Small intestine (tissue), 7 donors: ENCODE data around the gene MBTD1. TPM values are rescaled to one million over a fixed set of nuclear protein-coding genes. Genes with fewer than 3 reads are reported as not detected.
A peak's percentile ranks its signal among the peaks of the same experiment; 100 is the strongest.
"Not testable (repeated sequence)": the region's sequence is repeated elsewhere in the genome, so short reads cannot be mapped to it uniquely, and the experiment has no call there.

Experiments
- DNase-seq, 2 donors: peaks; one replicate each; pipeline versions ENCODE4 v3.0.0 to v3.0.0-alpha.2; 2013
- FAIRE-seq: peaks from 2 replicates; lab custom pipeline; 2012; peaks lifted over from hg19 to GRCh38; lab: Jason Lieb, UNC
- H3K27ac ChIP-seq, 3 donors: one replicate each; pipeline ENCODE4 v1.5.1; 2013; ENCODE audit warnings: low read length in 2 of 3, mild to moderate bottlenecking in 2 of 3, control low read depth in 1 of 3, inconsistent platforms in 1 of 3, low read depth in 1 of 3, moderate library complexity in 1 of 3
- H3K27me3 ChIP-seq, 3 donors: one replicate each; pipeline ENCODE4 v1.6.1; 2013; ENCODE audit warnings: low read length in 3 of 3, inconsistent platforms in 1 of 3; ENCODE audit not compliant: control insufficient read depth in 3 of 3, insufficient read depth in 3 of 3
- H3K36me3 ChIP-seq, 3 donors: one replicate each; pipeline ENCODE4 v1.6.1; 2013; ENCODE audit warnings: low read length in 3 of 3, inconsistent platforms in 1 of 3, low read depth in 1 of 3, mild to moderate bottlenecking in 1 of 3, moderate library complexity in 1 of 3; ENCODE audit not compliant: control insufficient read depth in 3 of 3, insufficient read depth in 2 of 3
- H3K4me1 ChIP-seq, 3 donors: one replicate each; pipeline ENCODE4 v1.6.1; 2013; ENCODE audit warnings: low read length in 2 of 3, inconsistent platforms in 1 of 3, low read depth in 1 of 3, mild to moderate bottlenecking in 1 of 3, moderate library complexity in 1 of 3; ENCODE audit not compliant: control insufficient read depth in 3 of 3, insufficient read depth in 2 of 3
- H3K4me3 ChIP-seq, 3 donors: one replicate each; pipeline ENCODE4 v1.5.1; 2013; ENCODE audit warnings: low read length in 3 of 3, control low read depth in 1 of 3, inconsistent platforms in 1 of 3, low read depth in 1 of 3, mild to moderate bottlenecking in 1 of 3, moderate library complexity in 1 of 3
- H3K9me3 ChIP-seq, 2 donors: one replicate each; pipeline ENCODE4 v1.6.1; 2013; ENCODE audit warnings: low read depth in 1 of 2, low read length in 1 of 2; ENCODE audit not compliant: control insufficient read depth in 2 of 2, insufficient read depth in 1 of 2
- whole genome bisulfite sequencing, 3 donors: extraction: QIAGEN DNeasy Blood & Tissue Kit; methylation state at CpG; one replicate each; pipeline ENCODE4 v1.1.7; 2013; 5-methylcytosine and 5-hydroxymethylcytosine counted together
- polyA plus RNA-seq, 4 donors: library from polyadenylated mRNA; stranded (reverse) in 3 of 4; unstranded in 1 of 4; fragments of 200-250 nt in 3 of 4; fragments of 120-200 nt in 1 of 4; gene quantifications; one replicate each; pipeline versions ENCODE4 v1.2.1 to v1.2.3, GENCODE V29; 2013
- donor health status: healthy with polysubstance abuse.
- donor health status: control.
- donor health status: control.
- donor health status: Bipolar disorder and iron deficiency.
- donor health status: healthy.

MBTD1 gene
- polyA plus RNA-seq, 4 donors, result 5.7 to 32.9 (median 7.3) TPM

GRCh38 chr17:51279183-51279582 is 19.3 kb upstream of the MBTD1 start:
- H3K27ac ChIP-seq, result no peak overlapping the region

GRCh38 chr17:51275381-51275780 is 15.5 kb upstream of the MBTD1 start:
- Histone ChIP-seq H3K36me3 (peaks cover 8 to 24% (median 19%) of the 10 kb centered on the region in 3 donors), H3K4me3 (no peak overlapping the region), H3K4me1 (no peaks in the 10 kb centered on the region), H3K27ac (no peak overlapping the region), H3K9me3 (no peaks in the 10 kb centered on the region), H3K27me3 (no peaks in the 10 kb centered on the region)
- FAIRE-seq, result no peak
- no peak for DNase-seq
- 86 to 100% (median 96%) methylated on average over 1 of the region's 1 CpG for WGBS, 3 donors

More at GRCh38 chr17:51279183-51279582, 19.3 kb upstream of the MBTD1 start:
- DNase-seq (no peak), FAIRE-seq (no peak)
- Histone ChIP-seq H3K4me1 (no peaks in the 10 kb centered on the region), H3K9me3 (no peaks in the 10 kb centered on the region), H3K4me3 (no peak overlapping the region), H3K27me3 (no peaks in the 10 kb centered on the region), H3K36me3 (peaks cover 8 to 32% (median 20%) of the 10 kb centered on the region in 3 donors)

GRCh38 chr17:51272812-51273211 is 13.0 kb upstream of the MBTD1 start:
- H3K4me1 ChIP-seq, result no peaks in the 10 kb centered on the region

GRCh38 chr17:51270636-51271035 is 10.8 kb upstream of the MBTD1 start:
- FAIRE-seq, result no peak

More at GRCh38 chr17:51272812-51273211, 13.0 kb upstream of the MBTD1 start:
- Histone ChIP-seq H3K27ac (no peak overlapping the region), H3K27me3 (no peaks in the 10 kb centered on the region), H3K4me3 (no peak overlapping the region), H3K9me3 (no peaks in the 10 kb centered on the region), H3K36me3 (peaks cover 6 to 31% (median 16%) of the 10 kb centered on the region in 3 donors)
- no peak for DNase-seq
- no peak for FAIRE-seq
- WGBS, 3 donors, result 91 to 96% (median 96%) methylated on average over 1 of the region's 1 CpG

GRCh38 chr17:51269991-51270390 is 10.1 kb upstream of the MBTD1 start:
- no peak overlapping the region for H3K4me3 ChIP-seq
- H3K4me1 ChIP-seq, result no peaks in the 10 kb centered on the region
- no peaks in the 10 kb centered on the region for H3K9me3 ChIP-seq
- H3K27me3 ChIP-seq, result no peaks in the 10 kb centered on the region
- no peak for FAIRE-seq
- peaks cover 3 to 31% (median 6%) of the 10 kb centered on the region in 3 donors for H3K36me3 ChIP-seq
- H3K27ac ChIP-seq, result no peak overlapping the region
- no peak for DNase-seq
- WGBS, 3 donors, result 94 to 96% (median 94%) methylated on average over 6 of the region's 6 CpGs

More at GRCh38 chr17:51270636-51271035, 10.8 kb upstream of the MBTD1 start:
- Histone ChIP-seq H3K36me3 (peaks cover 3 to 28% (median 6%) of the 10 kb centered on the region in 3 donors), H3K27me3 (no peaks in the 10 kb centered on the region), H3K4me1 (no peaks in the 10 kb centered on the region), H3K4me3 (no peak overlapping the region), H3K27ac (no peak overlapping the region), H3K9me3 (no peaks in the 10 kb centered on the region)
- WGBS, 3 donors, result 61 to 63% (median 62%) methylated on average over 1 of the region's 1 CpG
- no peak for DNase-seq

- H3K4me3 ChIP-seq, H3K4me1 ChIP-seq, H3K27ac ChIP-seq, FAIRE-seq, H3K27me3 ChIP-seq, DNase-seq, H3K9me3 ChIP-seq: not testable (repeated sequence)
- peaks cover 0 to 23% (median 2%) of the 10 kb centered on the region in 3 donors for H3K36me3 ChIP-seq
- WGBS, 3 donors, result 77 to 99% (median 90%) methylated on average over 3 to 4 of the region's 4 CpGs
Measured at GRCh38 chr17:51264466-51264865, 4.6 kb upstream of the MBTD1 start.

GRCh38 chr17:51263006-51263405 is 3.2 kb upstream of the MBTD1 start:
- no peak overlapping the region for H3K27ac ChIP-seq
- no peaks in the 10 kb centered on the region for H3K27me3 ChIP-seq
- peaks cover 0 to 17% (median 0%) of the 10 kb centered on the region in 3 donors for H3K36me3 ChIP-seq
- no peak for DNase-seq
- no peak for FAIRE-seq
- no peaks in the 10 kb centered on the region for H3K9me3 ChIP-seq
- peaks cover 4 to 11% (median 8%) of the 10 kb centered on the region in 3 donors for H3K4me1 ChIP-seq
- no peak overlapping the region for H3K4me3 ChIP-seq
- WGBS, 3 donors, result 86 to 94% (median 89%) methylated on average over 3 of the region's 3 CpGs

- Histone ChIP-seq H3K4me3 (peak overlapping the region; percentile 65 to 79 (median 75)), H3K27ac (peak overlapping the region; percentile 93 to 99 (median 97)), H3K9me3 (no peaks in the 10 kb centered on the region), H3K4me1 (peaks cover 8 to 16% (median 8%) of the 10 kb centered on the region in 3 donors), H3K36me3 (peaks cover 0 to 12% (median 0%) of the 10 kb centered on the region in 3 donors), H3K27me3 (no peaks in the 10 kb centered on the region)
- DNase-seq (peak in 1 of 2 donors; percentile 40), FAIRE-seq (no peak)
- 6 to 8% (median 7%) methylated on average over 36 to 42 of the region's 42 CpGs for WGBS, 3 donors
Measured at GRCh38 chr17:51261024-51261963, 1.4 kb upstream of the MBTD1 start.
